ENCODE results near the gene USP27X.
A peak's percentile ranks its signal among the peaks of the same experiment; 100 is the strongest.

USP27X gene

DNA sequence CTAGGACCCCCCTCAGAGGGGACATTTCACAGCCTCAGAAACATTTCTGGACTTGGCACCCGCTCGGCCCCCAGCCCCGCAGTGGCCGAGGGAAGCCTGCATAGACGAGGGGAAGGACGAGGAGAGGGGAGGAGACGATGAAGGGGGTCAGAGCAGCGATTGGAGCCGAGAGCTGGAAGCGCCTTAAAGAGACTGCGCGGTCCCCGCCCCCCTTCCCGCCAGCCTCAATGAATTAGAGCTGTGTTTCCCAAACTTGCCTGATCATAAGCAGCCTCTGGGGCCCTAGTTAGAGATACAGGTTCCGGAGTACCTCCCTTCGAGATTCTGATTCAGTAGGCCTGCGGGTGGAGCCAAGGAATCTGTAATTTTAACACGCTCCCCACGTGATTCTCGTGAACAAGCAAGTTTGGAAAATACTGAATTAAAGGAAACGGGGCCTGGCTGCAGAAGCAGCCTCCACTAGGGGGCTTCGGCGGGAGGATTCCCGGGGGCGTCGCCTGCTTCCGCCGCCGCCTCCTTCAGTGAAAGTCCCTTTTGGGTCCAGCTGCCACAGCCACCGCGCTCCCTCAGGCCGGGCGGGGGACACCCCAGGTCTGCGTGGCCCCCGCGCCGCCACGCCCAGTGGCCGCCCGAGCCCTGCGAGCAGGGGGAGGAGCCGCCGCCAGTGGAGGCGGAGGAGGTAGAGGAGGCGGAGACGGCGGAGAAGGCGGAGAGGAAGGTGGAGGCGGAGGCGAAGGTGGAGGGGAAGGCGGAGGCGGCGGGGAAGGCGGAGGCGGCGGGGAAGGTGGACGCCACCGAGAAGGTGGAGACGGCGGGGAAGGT, at the start of gene USP27X:
Gene USP27X (plus strand): TSS at position 651 of the 822 bp plus-strand sequence. CDS start 824 bp downstream, outside the sequence.
- DNase-seq (ENCODE audit: low read depth) = peak; percentile 50

DNA sequence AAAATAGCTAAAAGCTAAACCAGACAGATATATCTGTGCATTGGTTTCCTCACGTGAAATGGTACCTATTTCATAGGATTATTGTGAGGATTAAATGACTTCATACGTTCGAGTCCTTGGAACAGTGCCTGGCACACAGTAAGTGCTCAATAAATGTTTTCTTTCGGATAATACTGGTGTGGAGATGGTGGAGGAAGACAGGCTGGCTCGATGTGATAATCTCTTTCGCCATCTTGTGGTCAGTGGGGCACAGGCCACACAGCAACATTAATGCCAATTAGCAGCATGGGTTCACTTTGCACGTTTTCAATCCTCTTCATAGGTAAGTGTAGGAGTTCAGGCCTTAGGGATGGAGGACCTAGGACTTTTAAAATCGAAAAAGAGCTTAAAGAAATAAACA, 40.9 kb upstream of the USP27X start:
- DNase-seq (ENCODE audit: low read depth) = no peak

DNA sequence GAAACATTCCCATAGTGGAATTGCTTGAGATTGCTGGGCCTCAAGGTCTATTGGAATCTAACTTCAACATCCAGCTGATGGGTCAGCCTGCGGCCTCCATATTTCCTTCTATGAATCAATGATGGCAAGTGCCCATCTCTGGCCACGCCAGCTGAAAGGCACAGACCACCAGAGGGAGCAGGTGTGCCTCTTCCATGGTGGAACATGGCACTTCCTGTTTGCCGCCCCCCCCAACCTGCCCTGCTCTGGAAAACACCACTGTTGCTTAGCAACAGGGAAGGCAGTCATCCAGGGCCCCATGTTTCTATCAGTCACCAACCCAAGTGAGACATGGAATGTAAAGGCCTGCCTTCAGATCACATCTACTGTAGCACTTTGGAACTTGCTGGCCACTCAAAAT, 38.6 kb upstream of the USP27X start:
- peak; percentile 34 for DNase-seq (ENCODE audit: low read depth)

DNA sequence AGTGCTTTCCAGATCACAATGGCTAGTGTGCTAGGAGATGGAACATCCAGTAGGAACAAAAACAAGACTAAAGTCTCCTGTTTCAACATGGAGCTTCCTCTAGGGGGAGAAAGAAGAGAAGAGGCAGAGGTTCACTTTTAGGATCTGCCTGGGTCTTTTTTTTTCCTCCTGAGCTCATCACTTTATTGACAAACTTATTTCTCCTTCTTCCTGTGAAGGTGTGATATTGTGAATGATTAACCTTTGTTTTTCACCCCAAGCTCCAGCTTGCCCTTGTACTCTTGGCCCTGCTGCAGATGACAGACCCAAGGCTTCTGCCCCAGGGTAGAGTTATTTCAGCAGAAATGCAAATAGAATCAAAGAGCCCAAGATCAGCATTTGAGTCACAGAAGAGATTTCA, 36.7 kb upstream of the USP27X start:
- DNase-seq (ENCODE audit: low read depth) = no peak

DNA sequence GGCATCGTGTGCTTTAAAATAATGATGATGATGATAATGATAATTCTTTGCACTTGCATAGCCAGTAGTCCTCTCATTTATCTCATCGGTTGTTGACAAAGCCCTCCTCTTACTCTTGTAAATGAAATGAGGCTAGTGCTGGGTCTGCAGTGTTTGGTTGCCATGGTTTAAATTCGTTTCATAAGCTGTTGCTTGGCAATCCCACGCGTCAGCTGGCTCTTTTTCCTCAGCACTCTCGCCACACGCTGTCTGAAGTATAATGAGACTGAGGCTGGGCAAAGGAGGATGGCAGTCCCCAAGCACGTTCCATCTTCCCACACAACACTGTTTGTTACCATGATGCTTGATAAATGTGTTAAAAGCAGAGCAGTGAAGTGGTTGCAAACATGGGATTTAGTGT, 34.7 kb upstream of the USP27X start:
- no peak for DNase-seq (ENCODE audit: low read depth)

DNA sequence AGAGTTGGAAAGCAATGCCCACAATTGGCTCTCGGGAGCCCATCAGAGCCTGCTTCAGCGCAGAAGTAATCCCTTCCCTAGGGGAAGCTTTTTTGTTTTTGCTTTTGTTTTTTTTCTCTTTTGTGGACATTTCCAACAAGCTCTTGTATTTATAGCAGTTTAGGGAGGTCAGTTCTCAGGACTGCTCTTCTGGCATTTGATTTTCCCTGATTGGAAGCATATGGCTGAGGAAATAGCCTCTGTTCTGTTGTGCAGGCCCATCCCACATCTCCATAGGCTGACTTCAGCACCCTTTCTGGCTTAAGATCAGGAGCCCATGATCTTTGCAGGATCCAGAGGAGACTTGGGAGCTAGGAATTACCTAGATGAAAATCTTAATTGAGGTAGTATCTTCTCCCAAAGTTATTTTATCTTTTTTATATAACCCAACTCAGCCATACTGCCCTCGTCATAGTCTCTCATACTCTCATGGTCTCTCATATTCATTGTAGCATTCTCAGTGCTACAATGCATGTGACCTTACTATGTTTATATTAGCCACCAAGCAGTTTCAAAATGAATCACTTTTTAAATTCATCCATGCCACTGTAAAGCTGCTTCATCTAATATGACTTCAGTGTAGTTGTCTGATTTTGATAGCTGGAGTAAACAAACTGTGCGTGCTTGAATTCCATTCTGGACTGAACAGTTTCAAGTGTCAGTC, 33.4 kb upstream of the USP27X start:
- no peak for DNase-seq (ENCODE audit: low read depth)

DNA sequence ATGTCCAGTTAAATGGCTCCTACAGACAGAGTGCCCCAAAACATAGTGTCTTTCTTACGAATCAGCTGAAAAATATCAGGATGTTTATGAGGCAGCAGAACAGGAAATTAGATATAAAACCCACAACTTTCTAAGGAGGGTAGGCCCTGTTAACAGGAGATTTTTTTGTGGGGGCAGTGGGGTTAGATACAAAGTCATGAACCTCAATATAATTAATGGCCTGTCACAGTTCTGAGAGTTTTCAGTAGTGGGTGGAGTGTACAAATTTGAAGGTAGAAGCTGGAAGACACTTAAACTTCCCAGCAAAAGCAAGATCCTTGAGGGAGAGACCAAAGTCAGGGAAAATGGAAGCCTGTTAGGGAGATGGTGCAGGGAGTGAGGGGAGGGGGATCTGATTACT, 32.8 kb upstream of the USP27X start:
- DNase-seq (ENCODE audit: low read depth) = no peak

DNA sequence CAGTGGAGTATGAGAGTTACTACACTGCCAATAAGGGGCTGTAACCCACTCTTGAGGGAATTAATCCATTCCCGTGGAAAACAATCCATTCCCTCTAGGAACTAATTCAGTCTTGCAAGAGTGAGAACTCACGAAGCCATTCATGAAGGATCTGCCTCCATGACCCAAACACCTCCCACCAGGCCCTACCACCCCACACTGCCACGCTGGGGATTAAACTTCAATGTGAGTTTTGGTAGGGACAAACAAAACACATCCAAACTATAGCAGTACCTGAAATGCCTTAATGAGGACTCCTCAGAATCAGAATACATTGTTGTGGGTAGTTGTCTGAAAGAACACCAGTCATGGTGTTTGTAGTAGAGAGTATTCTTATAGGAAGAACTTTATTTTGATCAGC, 31.0 kb upstream of the USP27X start:
- DNase-seq (ENCODE audit: low read depth) = no peak

DNA sequence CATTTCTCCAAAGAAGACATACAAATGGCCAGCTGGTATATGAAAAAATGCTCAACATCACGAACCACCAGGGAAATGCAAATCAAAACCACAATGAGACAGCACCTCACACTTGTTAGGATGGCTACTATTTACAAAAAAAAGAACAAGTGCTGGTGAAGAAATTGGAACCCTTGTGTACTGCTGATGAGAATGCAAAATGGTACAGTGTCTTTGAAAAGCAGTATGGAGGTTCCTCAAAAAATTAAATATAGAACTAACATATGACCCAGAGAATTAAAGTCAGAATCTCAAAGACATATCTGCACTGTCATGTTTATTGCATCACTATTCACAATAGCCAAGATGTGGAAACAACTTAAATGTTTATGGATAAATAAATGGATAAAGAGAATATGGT, 29.3 kb upstream of the USP27X start:
- no peak for DNase-seq (ENCODE audit: low read depth)

DNA sequence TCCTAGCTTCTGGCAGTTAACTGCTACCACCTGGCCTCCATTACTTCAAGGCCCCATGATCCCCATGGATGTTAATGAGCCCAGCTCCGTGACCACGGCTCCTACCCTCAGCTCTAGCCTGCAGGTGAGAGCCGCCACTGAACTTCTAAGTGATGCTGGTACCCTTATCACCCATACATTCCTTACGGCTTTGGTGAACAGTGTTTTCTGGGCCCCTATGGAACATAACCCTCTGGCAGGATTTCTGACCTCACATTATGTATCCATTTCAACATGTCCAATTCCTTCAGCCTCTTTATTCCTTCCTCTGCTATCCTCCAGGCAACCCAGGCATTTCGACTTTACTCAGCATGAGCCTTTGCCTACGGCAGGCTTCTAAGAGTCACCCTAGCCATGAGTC, 25.6 kb upstream of the USP27X start:
- no peak for DNase-seq (ENCODE audit: low read depth)

DNA sequence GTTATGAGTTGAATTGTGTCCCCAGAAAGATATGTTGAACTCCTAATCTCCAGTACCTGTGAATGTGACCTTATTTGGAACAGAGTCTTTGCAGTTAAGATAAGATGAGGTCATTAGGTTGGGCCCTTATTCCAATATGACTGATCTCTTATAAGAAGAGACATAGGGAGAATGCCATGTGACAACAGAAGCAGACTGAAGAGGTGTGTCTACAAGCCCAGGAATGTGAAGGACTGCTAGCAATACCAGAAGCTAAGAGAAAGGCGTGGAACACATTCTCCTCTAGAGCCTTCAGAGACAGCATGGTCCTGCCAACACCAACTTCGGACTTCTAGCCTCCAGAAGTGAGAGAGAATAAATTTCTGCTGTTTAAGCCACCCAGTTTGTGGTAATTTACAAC, 22.5 kb upstream of the USP27X start:
- DNase-seq (ENCODE audit: low read depth) = no peak

DNA sequence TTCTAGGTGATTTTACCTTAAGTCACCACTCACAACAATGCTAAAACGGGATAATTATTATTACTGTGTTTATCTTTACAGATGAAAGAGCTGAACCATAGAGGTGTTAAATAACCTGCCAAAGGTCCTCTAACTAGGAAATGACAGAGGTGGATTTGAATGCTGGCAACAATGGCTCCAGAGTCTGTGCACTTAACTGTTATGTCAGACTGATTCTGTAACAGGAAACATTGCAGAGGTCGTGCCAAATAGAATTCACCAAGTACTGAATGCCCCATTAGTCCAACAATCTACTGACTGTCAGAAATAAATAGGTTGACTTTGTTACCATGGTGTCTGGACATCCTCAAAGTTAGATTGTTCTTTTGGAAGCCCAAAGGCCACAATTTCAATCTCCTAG, 20.9 kb upstream of the USP27X start:
- DNase-seq (ENCODE audit: low read depth) = no peak

DNA sequence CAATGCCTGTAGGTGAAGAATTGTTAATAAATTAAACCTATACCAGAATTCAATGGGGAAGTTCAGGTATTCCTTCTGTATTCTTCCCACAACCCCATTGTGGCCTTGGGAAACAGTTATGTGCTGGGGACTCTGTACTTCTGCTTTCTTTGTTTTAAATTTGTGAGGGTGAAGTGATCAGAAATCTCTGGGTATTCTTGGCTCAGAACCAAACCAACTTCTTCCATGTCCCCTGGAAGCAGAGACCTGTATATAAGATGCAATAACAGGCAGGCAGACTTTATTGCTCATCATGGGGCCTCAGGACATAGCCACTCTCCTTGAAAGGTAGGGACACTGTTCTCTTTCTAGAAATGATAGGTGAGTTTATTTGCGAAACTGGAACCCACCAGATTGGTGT, 19.8 kb upstream of the USP27X start:
- no peak for DNase-seq (ENCODE audit: low read depth)

DNA sequence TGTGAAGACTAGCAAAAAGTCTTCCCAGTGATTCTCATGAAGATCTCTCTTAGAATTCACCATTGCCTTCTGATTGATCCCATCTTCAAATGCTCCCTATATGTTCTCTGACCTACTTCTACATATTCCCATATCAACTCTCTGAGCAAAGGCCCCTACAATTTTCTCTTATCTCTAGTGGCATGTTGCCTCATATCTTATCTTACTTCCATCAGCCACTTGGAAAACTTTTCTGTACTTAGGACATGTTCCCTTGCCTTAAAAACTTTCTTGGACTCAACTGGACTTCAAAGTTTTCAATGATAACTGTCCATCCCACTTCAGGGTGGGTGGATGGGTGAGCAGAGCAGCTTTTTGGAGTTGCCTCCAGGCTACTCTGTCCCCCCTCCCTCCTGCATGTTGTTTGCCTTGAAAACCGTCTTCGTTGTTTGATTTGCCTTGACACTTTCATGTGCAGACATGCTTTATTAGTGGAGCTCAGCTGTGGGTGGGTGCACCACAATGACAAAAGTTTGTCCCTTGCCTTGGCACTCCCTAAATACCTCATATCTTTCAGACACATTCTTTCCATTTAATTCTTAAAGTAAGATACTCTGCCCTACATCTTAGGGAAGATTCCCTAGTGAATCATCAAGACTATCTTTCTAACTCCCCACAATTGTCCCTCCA, 18.3 kb upstream of the USP27X start:
- no peak for DNase-seq (ENCODE audit: low read depth)

DNA sequence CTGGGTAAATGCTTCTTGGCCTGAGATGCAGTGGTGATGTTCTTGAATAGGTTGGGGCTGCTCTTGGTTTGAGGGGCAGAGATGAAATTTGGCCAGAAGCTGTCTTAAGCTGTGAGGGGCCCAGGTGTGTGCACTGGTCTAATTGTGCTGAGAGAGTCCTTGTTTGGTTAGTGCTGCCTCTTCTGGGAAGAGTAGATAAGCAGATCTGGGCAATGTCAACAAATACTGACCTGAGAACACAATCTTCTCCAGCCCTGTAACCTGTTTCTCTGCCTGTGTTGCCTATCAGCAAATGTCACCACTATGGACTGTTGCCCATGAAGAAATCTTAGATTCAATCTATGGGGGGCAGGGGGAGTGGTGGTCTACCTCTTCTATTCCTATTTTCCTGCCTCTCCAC, 17.2 kb upstream of the USP27X start:
- DNase-seq (ENCODE audit: low read depth) = no peak

DNA sequence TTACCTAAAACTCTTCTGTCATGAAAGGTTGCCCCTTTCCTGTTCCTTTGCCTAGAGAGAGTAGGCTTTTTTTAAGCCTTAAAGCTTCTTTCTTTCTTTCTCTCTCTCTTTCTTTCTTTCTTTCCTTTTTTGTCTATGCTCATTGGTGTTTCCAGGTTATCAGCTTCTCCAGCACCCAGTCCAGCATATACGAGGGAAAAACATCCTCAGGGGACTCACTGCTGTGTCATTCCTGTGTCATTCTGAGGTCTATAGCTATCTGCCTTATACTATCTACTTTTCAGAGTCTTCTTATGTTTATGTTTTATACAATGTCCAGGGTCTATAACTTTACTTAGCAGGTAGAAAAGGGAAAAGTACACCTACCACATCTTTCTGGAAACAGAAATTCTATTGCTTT, 10.5 kb upstream of the USP27X start:
- no peak for DNase-seq (ENCODE audit: low read depth)

DNA sequence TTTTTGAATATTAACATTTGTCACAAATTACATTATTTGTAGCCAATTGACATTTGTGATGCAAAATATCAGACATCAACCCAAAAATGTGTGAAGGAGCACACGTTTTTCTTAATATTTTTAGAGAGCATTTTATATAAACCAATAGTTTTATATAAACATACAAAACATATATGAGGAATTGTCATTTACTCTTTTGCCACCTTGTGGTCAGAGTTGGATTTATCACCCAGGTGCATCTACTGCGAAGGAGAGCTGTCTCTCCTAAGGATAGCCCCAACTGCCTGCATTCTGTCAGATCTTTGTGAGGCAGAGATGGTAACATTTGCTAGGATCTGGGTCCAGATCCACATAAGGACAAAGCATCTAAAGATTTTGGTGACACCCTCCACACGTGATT, 2.5 kb upstream of the USP27X start:
- no peak for DNase-seq (ENCODE audit: low read depth)

DNA sequence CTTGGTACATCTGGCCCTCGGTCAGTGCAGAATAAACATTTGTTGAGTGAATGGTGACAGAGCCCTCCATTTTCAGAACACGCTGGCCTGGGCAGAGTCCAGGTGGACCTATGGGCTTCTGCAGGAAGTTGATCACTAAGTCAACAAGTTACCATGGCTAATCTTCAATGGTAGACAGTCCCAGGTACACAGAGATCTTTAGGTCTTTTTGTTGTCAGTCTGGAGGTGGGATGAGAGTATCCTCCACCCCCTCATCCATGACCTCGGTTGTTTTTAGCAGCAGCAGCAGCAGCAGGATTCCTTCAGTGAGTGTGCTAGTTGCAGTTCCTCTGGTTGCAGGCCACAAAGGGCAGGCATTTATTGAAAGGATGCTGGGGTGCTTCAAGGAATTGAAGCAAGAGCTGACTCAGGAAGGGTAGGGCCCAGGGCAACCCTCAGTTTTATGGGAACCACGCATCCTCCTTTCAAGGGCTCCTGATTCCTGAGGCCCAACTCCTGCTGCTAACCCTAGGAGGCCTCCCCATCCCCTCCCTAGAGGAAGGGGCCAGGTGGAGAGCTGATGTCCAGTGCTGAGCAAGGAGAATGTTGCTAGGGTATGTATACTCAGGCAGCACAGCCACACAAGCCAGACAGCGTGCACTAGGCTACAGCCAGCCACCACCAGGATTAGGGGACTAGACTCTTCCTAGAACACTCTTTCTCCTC, 1.7 kb upstream of the USP27X start:
- no peak for DNase-seq (ENCODE audit: low read depth)

DNA sequence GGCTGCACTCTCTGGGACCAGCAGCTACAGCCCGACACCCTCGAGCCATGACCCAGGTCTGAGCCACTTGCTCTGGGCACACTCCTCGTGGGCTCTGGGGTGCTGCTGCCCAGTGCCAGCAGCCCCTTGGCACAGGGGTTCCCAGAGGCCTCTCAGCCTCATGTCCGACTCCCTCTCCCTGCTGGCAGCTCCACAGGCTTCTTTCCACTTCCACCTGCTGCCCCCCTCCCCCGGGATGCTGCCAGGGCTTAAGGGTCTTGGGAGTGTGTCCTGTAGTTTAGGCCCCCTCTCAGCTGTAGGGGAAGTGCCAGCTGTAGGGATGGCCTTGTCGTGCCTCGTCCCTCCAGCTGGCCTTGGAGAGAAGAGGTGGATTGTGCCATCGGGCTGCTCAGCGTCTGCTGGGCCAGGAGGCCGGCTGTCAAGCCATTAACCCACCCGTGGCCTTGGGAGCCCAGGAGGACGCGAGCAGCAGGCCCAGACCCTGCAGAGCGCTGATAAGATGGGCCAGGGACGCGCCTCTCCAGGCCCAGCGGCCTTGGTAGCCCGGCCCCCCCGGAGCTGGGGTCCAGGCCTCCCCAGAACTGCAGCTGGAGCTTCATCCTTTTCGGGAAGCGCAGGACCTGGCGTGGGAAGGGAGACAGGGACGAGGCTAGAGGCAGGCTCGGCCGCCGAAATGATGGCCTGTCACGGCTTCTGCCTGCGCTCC, 1.0 kb upstream of the USP27X start:
- no peak for DNase-seq (ENCODE audit: low read depth)

DNA sequence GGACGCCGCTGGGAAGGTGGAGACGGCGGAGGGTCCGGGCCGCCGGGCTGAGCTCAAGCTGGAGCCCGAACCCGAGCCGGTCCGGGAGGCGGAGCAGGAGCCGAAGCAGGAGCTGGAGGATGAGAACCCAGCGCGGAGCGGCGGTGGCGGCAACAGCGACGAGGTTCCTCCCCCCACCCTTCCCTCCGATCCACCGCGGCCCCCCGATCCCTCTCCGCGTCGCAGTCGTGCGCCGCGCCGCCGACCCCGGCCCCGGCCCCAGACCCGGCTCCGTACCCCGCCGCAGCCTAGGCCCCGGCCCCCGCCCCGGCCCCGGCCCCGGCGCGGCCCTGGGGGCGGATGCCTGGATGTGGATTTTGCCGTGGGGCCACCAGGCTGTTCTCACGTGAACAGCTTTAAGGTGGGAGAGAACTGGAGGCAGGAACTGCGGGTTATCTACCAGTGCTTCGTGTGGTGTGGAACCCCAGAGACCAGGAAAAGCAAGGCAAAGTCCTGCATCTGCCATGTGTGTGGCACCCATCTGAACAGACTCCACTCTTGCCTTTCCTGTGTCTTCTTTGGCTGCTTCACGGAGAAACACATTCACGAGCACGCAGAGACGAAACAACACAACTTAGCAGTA, 483 bp downstream of the USP27X start:
- no peak for DNase-seq (ENCODE audit: low read depth)

DNA sequence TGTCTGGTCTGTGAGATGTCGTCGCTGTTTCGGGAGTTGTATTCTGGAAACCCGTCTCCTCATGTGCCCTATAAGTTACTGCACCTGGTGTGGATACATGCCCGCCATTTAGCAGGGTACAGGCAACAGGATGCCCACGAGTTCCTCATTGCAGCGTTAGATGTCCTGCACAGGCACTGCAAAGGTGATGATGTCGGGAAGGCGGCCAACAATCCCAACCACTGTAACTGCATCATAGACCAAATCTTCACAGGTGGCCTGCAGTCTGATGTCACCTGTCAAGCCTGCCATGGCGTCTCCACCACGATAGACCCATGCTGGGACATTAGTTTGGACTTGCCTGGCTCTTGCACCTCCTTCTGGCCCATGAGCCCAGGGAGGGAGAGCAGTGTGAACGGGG, 1.4 kb downstream of the USP27X start:
- DNase-seq (ENCODE audit: low read depth) = no peak
